Panc1 (cell line): ENCODE results near the gene TMEM201. TPM values are rescaled to one million over a fixed set of nuclear protein-coding genes. Genes with fewer than 3 reads are reported as not detected.

ENCODE experiments used
- ATAC-seq: fragments of 200-7000 bp; cut with Tn5 transposase; 2 replicates; pipeline ENCODE4 v1.9.1; 2020; ENCODE audit warnings: mild to moderate bottlenecking, moderate library complexity
- BruUV-seq: library from RNA; stranded (reverse); fragments of 400-500 nt; replicated peaks from 2 replicates; lab custom pipeline; 2021; lab: Mats Ljungman, UMichigan
- CTCF ChIA-PET: fragments of 300-600 bp; sonication (Branson Sonifier 250); formaldehyde crosslinking; loops from one replicate; lab custom pipeline; 2022; ENCODE audit warnings: antibody characterized with exemption; lab: Charles Lee
- POLR2A ChIA-PET: fragments of 300-600 bp; sonication (Branson Sonifier 250); formaldehyde crosslinking; loops from one replicate; lab custom pipeline; 2022; ENCODE audit warnings: antibody characterized with exemption; lab: Charles Lee
- DNase-seq: peaks from one replicate; pipeline ENCODE4 v3.0.0-alpha.2; 2010; ENCODE audit warnings: low read depth, low spot score
- H3K27ac ChIP-seq: 2 replicates; pipeline ENCODE4 v1.5.1; 2011; ENCODE audit warnings: mild to moderate bottlenecking, low read length, inconsistent platforms
- H3K27me3 ChIP-seq: fragments of 200-500 bp; sonication (Bioruptor generic); 2 replicates; pipeline ENCODE4 v1.6.0; 2014; ENCODE audit warnings: low read length, inconsistent platforms; ENCODE audit not compliant: control insufficient read depth, insufficient read depth
- H3K36me3 ChIP-seq: fragments of 200-500 bp; sonication (Bioruptor generic); 2 replicates; pipeline ENCODE4 v1.5.1; 2014; ENCODE audit warnings: inconsistent platforms, mild to moderate bottlenecking, low read length, moderate library complexity; ENCODE audit not compliant: control insufficient read depth, insufficient read depth
- H3K4me1 ChIP-seq: 2 replicates; pipeline ENCODE4 v1.5.1; 2011; ENCODE audit warnings: inconsistent platforms, mild to moderate bottlenecking, low read length, moderate library complexity; ENCODE audit not compliant: control insufficient read depth, insufficient read depth
- H3K4me3 ChIP-seq, 2 experiments: 2 replicates each; pipeline ENCODE4 v1.5.1; 2011 to 2012; ENCODE audit warnings: low read depth in 2 of 2, low read length in 2 of 2, mild to moderate bottlenecking in 2 of 2, inconsistent platforms in 1 of 2, moderate library complexity in 1 of 2
- H3K9me3 ChIP-seq: fragments of 200-500 bp; sonication (Bioruptor generic); 2 replicates; pipeline ENCODE4 v1.5.1; 2014; ENCODE audit warnings: low read depth, mild to moderate bottlenecking, inconsistent platforms, low read length, moderate library complexity; ENCODE audit not compliant: control insufficient read depth, insufficient read depth
- CTCF ChIP-seq: fragments of 450-650 bp; IDR thresholded peaks from 2 replicates; pipeline ENCODE4 v1.5.1; 2017; ENCODE audit warnings: mild to moderate bottlenecking
- POLR2AphosphoS5 ChIP-seq: IDR thresholded peaks from 2 replicates; pipeline ENCODE4 v1.6.1; 2012; ENCODE audit warnings: mild to moderate bottlenecking, low read depth, low read length, moderate library complexity
- REST ChIP-seq, 2 experiments: IDR thresholded peaks; 2 replicates each; pipeline ENCODE4 v1.6.1; 2011 to 2012; ENCODE audit warnings: low read depth in 2 of 2, control low read depth in 1 of 2, low read length in 1 of 2, mild to moderate bottlenecking in 1 of 2, moderate library complexity in 1 of 2; ENCODE audit not compliant: insufficient read depth in 1 of 2
- SIN3A ChIP-seq: IDR thresholded peaks from 2 replicates; pipeline ENCODE4 v1.6.1; 2012; ENCODE audit warnings: low read depth, mild to moderate bottlenecking, low read length, moderate library complexity, borderline replicate concordance; ENCODE audit not compliant: insufficient read depth
- TCF7L2 ChIP-seq: IDR thresholded peaks from 2 replicates; pipeline ENCODE4 v1.6.1; 2011; ENCODE audit warnings: mild to moderate bottlenecking, low read depth, low read length, inconsistent platforms
- in situ Hi-C: cut with HindIII; loops from 2 replicates; pipeline ENCODE4 v1.10.0; 2016; ENCODE audit warnings: low sequenced_read_pairs, low pct_unique_long_range_greater_than_20kb
- intact Hi-C: fragments of 100-400 bp; cut with micrococcal nuclease; formaldehyde crosslinking; loops from one replicate; pipeline ENCODE4 v1.10.0; 2022; ENCODE audit not compliant: unreplicated experiment
- total RNA-seq: library from RNA; stranded (reverse); gene quantifications from one replicate; pipeline ENCODE4 v1.2.1, GENCODE V29; 2021; ENCODE audit not compliant: unreplicated experiment

Gene TMEM201
- total RNA-seq, 1 experiment from 2014 or later: 26.5 TPM

GRCh38 chr1:9558271-9558945, 30.3 kb upstream of the TMEM201 start:
- POLR2A ChIA-PET: interaction anchor here (0.6 kb wide), 1 partner anchor 269 kb away, joined by 3 read pairs; no protein-coding TSS in a partner anchor
- Histone ChIP-seq H3K4me3 (no peak overlapping the region), H3K27me3 (no peaks in the 10 kb centered on the region), H3K27ac (no peak overlapping the region), H3K36me3 (no peaks in the 10 kb centered on the region), H3K9me3 (no peaks in the 10 kb centered on the region), H3K4me1 (no peaks in the 10 kb centered on the region)
- in situ Hi-C loops: no loop called here
- ATAC-seq (no peak), DNase-seq (no peak)
- intact Hi-C loops: no loop called here
- CTCF ChIA-PET: no interaction called here
- TF ChIP-seq CTCF: no peak
- no peak for TF ChIP-seq SIN3A
- TF ChIP-seq TCF7L2: no peak
- TF ChIP-seq POLR2AphosphoS5: no peak
- TF ChIP-seq REST (IDR thresholded peaks at IDR 0.05; ENCODE audit: insufficient read depth in 1 of 2, low read depth in 2 of 2, low read length in 1 of 2): no peak
- BruUV-seq: no TSS peak

- TF ChIP-seq SIN3A: no peak
- TF ChIP-seq POLR2AphosphoS5: no peak
- TF ChIP-seq TCF7L2: no peak
- TF ChIP-seq CTCF: no peak
- no peak for TF ChIP-seq REST (IDR thresholded peaks at IDR 0.05; ENCODE audit: insufficient read depth in 1 of 2, low read depth in 2 of 2, low read length in 1 of 2)
- ATAC-seq: no peak
- H3K4me1 ChIP-seq: no peaks in the 10 kb centered on the region
- in situ Hi-C loops: no loop called here
- no peaks in the 10 kb centered on the region for H3K27me3 ChIP-seq
- CTCF ChIA-PET: no interaction called here
- H3K27ac ChIP-seq: no peak overlapping the region
- no TSS peak for BruUV-seq
- no peak for DNase-seq
- intact Hi-C loops: no loop called here
- POLR2A ChIA-PET: interaction anchor here (0.6 kb wide), 2 partner anchors 9 to 270 kb away, joined by 3 read pairs; no protein-coding TSS in a partner anchor
- H3K4me3 ChIP-seq: no peak overlapping the region
- H3K9me3 ChIP-seq: no peaks in the 10 kb centered on the region
- H3K36me3 ChIP-seq: no peaks in the 10 kb centered on the region
Observed at GRCh38 chr1:9558946-9559545, 29.7 kb upstream of the TMEM201 start.
